Adrenal gland (tissue), 12 donors: Measurements from ENCODE around the gene PLD3. TPM values are rescaled to one million over a fixed set of nuclear protein-coding genes. Genes with fewer than 3 reads are reported as not detected.
A peak's percentile ranks its signal among the peaks of the same experiment; 100 is the strongest.

Experiments
- DNase-seq, 7 donors: peaks; one replicate each; pipeline ENCODE4 v3.0.0-alpha.2; 2019 to 2020
- H3K27ac ChIP-seq, 5 donors: fragments of 200-600 bp; sonication (generic) in 4 of 5; 1 replicate in 3 of 5; 2 replicates in 2 of 5; pipeline versions ENCODE4 v1.5.1 to v1.8.0; 2016 to 2020; ENCODE audit warnings: mild to moderate bottlenecking in 1 of 5
- H3K27me3 ChIP-seq: fragments of 200-600 bp; 2 replicates; pipeline ENCODE4 v1.8.0; 2021
- H3K36me3 ChIP-seq, 2 donors: fragments of 200-600 bp; replicated peaks in 1 of 2; 1 replicate in 1 of 2; 2 replicates in 1 of 2; pipeline versions ENCODE4 v1.5.1 to v1.8.0; 2018 to 2022
- H3K4me1 ChIP-seq, 2 donors: fragments of 200-600 bp; replicated peaks in 1 of 2; 1 replicate in 1 of 2; 2 replicates in 1 of 2; pipeline versions ENCODE4 v1.5.1 to v1.8.0; 2018 to 2021
- H3K4me3 ChIP-seq, 4 donors: fragments of 200-600 bp; sonication (generic) in 3 of 4; one replicate each; pipeline ENCODE4 v1.5.1; 2016 to 2018
- H3K9me3 ChIP-seq, 3 donors: fragments of 200-600 bp; sonication (generic) in 1 of 3; replicated peaks in 1 of 3; 1 replicate in 2 of 3; 2 replicates in 1 of 3; pipeline versions ENCODE4 v1.5.1 to v1.8.0; 2016 to 2021
- CTCF ChIP-seq, 6 experiments: fragments of 450-650 bp in 4 of 6; fragments of 200-600 bp in 2 of 6; sonication (generic) in 1 of 6; IDR thresholded peaks; 1 replicate in 5 of 6; 2 replicates in 1 of 6; pipeline versions ENCODE4 v1.5.1 to v1.8.0; 2016 to 2021; ENCODE audit warnings: antibody characterized with exemption in 6 of 6, mild to moderate bottlenecking in 2 of 6, moderate library complexity in 1 of 6
- POLR2A ChIP-seq, 2 donors: fragments of 450-650 bp; IDR thresholded peaks; one replicate each; pipeline ENCODE4 v1.6.1; 2017; ENCODE audit warnings: antibody characterized with exemption in 2 of 2, mild to moderate bottlenecking in 2 of 2, moderate library complexity in 1 of 2
- WGBS, 4 donors: extraction: QIAGEN DNeasy Blood & Tissue Kit in 2 of 4; methylation state at CpG; one replicate each; pipeline versions ENCODE4 v1.1.5 to v1.1.7; 2013 to 2017; 5-methylcytosine and 5-hydroxymethylcytosine counted together
- intact Hi-C, 2 donors: fragments of 100-400 bp; cut with DNase I; formaldehyde crosslinking; loops; one replicate each; pipeline versions ENCODE4 v1.14.1 to v1.15.0; 2022 to 2023
- polyA plus RNA-seq, 3 donors: library from polyadenylated mRNA; stranded (reverse); fragments of 200-250 nt in 2 of 3; fragments of 350-450 nt in 1 of 3; fragmentation: Illumina TruSeq in 1 of 3; extraction: RNeasy Lipid Tissue Mini Kit (QIAGEN cat#74804) in 1 of 3; gene quantifications; one replicate each; pipeline ENCODE4 v1.2.3, GENCODE V29; 2013 to 2014
- total RNA-seq, 9 donors: library from RNA; depleted of rRNA in 4 of 9; stranded (reverse); fragments of >200 nt in 4 of 9; fragments of 120-200 nt in 1 of 9; fragmentation: NEBNext Ultra II Directional in 1 of 9; extraction: Animal tissue kit (Norgen Biotek cat#: 25700) in 1 of 9; gene quantifications; one replicate each; pipeline versions ENCODE4 v1.1.0 to v1.2.4, GENCODE V29; 2013 to 2023
- donor health status: healthy with polysubstance abuse.
- donor health status: Bipolar disorder and iron deficiency.
- donor health status: DM: yes; HTN: yes; CAD: no.
- donor health status: DM: no; HTN: no; CAD: no.
- donor health status: DM: no; HTN: no; CAD: no.
- donor health status: DM: yes; HTN: yes; CAD: no.

Gene PLD3
- total and polyA plus RNA-seq, 12 donors = 170 to 1,019 (median 415) TPM

- intact Hi-C loops = no loop called here
- Histone ChIP-seq H3K4me1 (peaks cover 6 to 43% of the 10 kb centered on the region in 2 donors), H3K27ac (peak overlapping the region; percentile 94 to 99 (median 98)), H3K36me3 (peaks cover 0 to 12% of the 10 kb centered on the region in 2 donors), H3K9me3 (no peaks in the 10 kb centered on the region), H3K27me3 (no peaks in the 10 kb centered on the region), H3K4me3 (no peak overlapping the region)
- TF ChIP-seq CTCF (IDR thresholded peaks at IDR 0.05) = no peak
- no peak for TF ChIP-seq POLR2A (IDR thresholded peaks at IDR 0.05)
- 71 to 82% (median 78%) methylated on average over 16 of the region's 16 CpGs for WGBS, 4 donors
- no peak for DNase-seq
Observed at GRCh38 chr19:40421993-40422747, 73.7 kb downstream of the PLD3 start.

GRCh38 chr19:40422748-40423566 lies 74.5 kb downstream of the PLD3 start:
- Histone ChIP-seq H3K27ac (peak overlapping the region in 2 of 5 donors; percentile 7 to 40), H3K27me3 (no peaks in the 10 kb centered on the region), H3K4me3 (no peak overlapping the region), H3K9me3 (no peaks in the 10 kb centered on the region), H3K36me3 (peaks cover 0 to 12% of the 10 kb centered on the region in 2 donors), H3K4me1 (peaks cover 6 to 42% of the 10 kb centered on the region in 2 donors)
- DNase-seq = no peak
- TF ChIP-seq POLR2A (IDR thresholded peaks at IDR 0.05) (no peak), CTCF (IDR thresholded peaks at IDR 0.05) (no peak)
- WGBS, 4 donors = 85 to 89% (median 87%) methylated on average over 12 to 31 of the region's 31 CpGs
- intact Hi-C loops = no loop called here

GRCh38 chr19:40423938-40424337 lies 75.4 kb downstream of the PLD3 start:
- Histone ChIP-seq H3K27me3 (no peaks in the 10 kb centered on the region), H3K4me3 (no peak overlapping the region), H3K36me3 (peaks cover 0 to 12% of the 10 kb centered on the region in 2 donors), H3K27ac (peak overlapping the region in 2 of 5 donors; percentile 99 to 100), H3K9me3 (no peaks in the 10 kb centered on the region), H3K4me1 (peaks cover 6 to 42% of the 10 kb centered on the region in 2 donors)
- WGBS, 4 donors = 94 to 96% (median 94%) methylated on average over 6 of the region's 6 CpGs
- DNase-seq = no peak
- intact Hi-C loops = no loop called here
- no peak for TF ChIP-seq POLR2A (IDR thresholded peaks at IDR 0.05)
- TF ChIP-seq CTCF (IDR thresholded peaks at IDR 0.05) = no peak
